ENCODE results near the gene CDH12.
A peak's percentile ranks its signal among the peaks of the same experiment; 100 is the strongest.
"Not testable (repeated sequence)": the region's sequence is repeated elsewhere in the genome, so short reads cannot be mapped to it uniquely, and the experiment has no call there.

Gene CDH12

DNA sequence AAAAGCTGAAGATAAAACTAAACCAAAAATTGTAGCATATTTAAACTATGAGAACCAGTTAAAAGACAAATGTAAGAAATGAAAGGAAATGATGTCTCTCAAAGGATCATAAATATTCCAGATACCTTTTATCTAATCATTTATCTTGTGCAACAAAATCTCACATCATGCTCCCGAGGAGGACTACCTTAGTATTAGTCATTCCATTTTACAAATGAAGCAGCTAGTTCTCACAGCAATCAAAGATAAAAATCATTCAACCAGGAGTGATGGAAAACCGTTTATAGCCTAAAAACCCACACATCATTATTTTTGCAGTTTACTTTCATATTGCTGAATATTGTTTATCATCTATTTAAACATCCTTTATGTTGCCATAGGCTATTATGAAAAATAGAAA lies 190.0 kb downstream of the CDH12 start:
- no peak for DNase-seq (ENCODE audit: insufficient read length, low spot score)
- no peak for FAIRE-seq

GRCh38 chr5:22662391-22662790 lies 190.8 kb downstream of the CDH12 start:
- FAIRE-seq (no peak), DNase-seq (ENCODE audit: insufficient read length, low spot score) (no peak)

DNA sequence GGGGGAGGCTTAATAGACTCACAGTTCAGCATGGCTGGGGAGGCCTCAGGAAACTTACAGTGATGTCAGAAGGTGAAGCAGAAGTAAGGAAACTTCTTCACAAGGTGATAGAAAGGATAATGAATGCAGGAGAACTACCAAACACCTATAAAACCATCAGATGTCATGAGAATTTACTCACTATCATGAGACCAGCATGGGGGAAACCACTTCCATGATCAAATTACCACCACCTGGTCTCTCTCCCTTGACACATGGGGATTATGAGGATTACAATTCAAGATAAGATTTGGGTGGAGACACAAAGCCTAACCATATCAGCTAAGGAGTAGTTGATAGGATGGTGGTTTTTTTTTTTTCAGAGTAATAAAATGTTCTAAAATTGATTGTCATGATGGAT lies 201.8 kb downstream of the CDH12 start:
- DNase-seq (ENCODE audit: insufficient read length, low spot score): no peak
- no peak for FAIRE-seq

GRCh38 chr5:22650511-22650910 lies 202.6 kb downstream of the CDH12 start:
- DNase-seq (ENCODE audit: insufficient read length, low spot score) (no peak), FAIRE-seq (no peak)

DNA sequence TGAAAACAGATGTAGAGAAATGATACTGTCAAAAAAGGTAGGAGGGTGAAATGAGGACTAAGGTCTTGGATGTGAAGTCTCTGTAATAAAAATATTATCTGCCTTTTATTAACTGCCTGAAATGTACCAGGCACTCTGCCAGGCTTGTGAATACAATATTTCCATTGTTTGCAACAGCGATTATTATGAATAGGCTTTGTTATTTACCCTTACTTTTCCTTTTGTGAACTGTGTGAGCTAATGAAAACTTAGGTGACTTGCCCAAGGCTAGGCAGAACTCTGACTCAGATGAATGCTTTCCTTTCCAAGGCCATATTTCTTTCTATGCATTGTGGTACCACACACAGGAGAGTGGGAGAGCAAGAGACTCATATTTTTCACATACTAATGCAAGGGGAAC lies 204.1 kb downstream of the CDH12 start:
- no peak for FAIRE-seq
- no peak for DNase-seq (ENCODE audit: insufficient read length, low spot score)

DNA sequence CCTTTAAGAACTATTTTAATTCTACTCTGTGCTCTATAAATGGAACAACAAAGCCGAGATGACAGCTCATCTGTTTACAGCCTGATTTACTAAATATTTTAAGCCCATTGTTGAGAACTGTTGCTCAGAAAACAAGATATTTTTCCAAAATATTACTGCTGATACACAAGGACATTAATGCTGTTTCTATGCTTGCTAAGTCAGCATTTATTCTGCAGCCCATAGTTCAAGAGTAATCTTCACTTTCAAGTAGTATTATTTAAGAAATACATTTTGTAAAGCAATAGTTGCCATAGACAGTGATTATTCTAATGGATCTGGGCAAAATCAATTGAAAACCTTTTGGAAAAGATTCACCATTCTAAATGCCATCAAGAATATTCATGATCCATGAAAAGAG lies 208.3 kb downstream of the CDH12 start:
- FAIRE-seq: no peak
- no peak for DNase-seq (ENCODE audit: insufficient read length, low spot score)

GRCh38 chr5:22643356-22643755 lies 209.8 kb downstream of the CDH12 start:
- DNase-seq (ENCODE audit: insufficient read length, low spot score): no peak
- FAIRE-seq: no peak

DNA sequence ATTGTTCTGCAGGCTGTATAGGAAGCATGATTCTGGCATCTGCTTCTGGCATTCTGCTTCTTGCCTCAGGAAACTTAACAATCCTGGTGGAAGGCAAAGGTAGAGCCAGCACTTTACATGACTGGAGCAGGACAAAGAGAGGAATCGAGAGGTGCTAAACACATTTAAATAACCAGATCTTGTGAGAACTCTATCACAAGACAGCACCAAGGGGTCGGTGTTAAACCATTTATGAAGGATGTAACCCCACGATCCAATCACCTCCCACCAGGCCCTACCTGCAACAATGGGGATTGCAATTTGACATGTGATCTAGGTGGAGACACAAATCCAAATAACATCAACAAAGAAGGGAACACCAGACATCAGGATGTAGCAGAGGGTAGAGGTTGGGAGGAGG lies 221.5 kb downstream of the CDH12 start:
- FAIRE-seq: no peak

GRCh38 chr5:22627029-22627428 lies 226.1 kb downstream of the CDH12 start:
- no peak for FAIRE-seq

More for the DNA sequence above, 221.5 kb downstream of the CDH12 start:
- no peak for DNase-seq (ENCODE audit: insufficient read length, low spot score)

GRCh38 chr5:22625451-22625850 lies 227.7 kb downstream of the CDH12 start:
- FAIRE-seq: no peak
- DNase-seq (ENCODE audit: insufficient read length, low spot score): no peak

More at GRCh38 chr5:22627029-22627428, 226.1 kb downstream of the CDH12 start:
- DNase-seq (ENCODE audit: insufficient read length, low spot score): no peak

DNA sequence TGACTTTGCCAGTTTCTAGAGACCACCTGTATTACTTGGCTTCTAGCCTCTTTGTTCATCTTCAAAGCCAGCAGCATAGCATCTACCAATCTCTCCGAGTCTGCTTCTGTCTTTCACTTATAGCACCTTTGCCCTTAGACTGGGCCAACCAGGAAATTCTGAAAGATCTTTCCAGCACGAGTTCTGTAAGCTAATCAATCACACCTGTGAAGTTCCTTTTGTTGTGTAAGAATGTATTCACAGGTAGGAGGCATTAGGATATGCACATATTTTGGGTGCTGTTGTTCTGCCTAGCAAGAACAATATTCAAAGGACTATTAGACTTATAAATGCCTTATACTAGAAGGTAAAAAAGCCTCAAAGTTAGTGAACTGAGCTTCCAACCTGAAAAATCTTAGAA lies 232.1 kb downstream of the CDH12 start:
- FAIRE-seq (no peak), DNase-seq (ENCODE audit: insufficient read length, low spot score) (no peak)

DNA sequence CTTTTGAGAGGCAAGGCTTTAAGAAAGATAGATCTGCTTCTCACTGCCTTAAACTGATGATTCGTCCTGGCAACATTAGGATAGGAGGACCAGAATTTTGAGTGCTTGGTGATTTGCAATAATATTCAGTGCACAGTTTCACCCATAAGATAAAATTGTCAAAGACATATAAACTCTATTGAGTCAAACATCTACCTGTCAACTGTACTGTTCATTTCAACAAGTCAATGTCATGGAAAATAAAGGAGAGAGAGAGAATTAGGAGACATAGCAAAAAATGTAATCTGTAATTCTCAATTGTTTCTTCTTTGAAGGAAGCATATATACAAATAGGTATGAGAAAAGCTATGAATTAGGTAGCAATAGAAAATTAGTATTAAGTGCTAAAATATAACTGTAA lies 237.2 kb downstream of the CDH12 start:
- no peak for DNase-seq (ENCODE audit: insufficient read length, low spot score)
- FAIRE-seq: no peak

- no peak for DNase-seq (ENCODE audit: insufficient read length, low spot score)
- FAIRE-seq: no peak
Observed at GRCh38 chr5:22614486-22615094, 238.6 kb downstream of the CDH12 start.

GRCh38 chr5:22612928-22613327 lies 240.2 kb downstream of the CDH12 start:
- FAIRE-seq: no peak
- no peak for DNase-seq (ENCODE audit: insufficient read length, low spot score)

- DNase-seq (ENCODE audit: insufficient read length, low spot score) (no peak), FAIRE-seq (no peak)
Observed at GRCh38 chr5:22611327-22611726, 241.8 kb downstream of the CDH12 start.

DNA sequence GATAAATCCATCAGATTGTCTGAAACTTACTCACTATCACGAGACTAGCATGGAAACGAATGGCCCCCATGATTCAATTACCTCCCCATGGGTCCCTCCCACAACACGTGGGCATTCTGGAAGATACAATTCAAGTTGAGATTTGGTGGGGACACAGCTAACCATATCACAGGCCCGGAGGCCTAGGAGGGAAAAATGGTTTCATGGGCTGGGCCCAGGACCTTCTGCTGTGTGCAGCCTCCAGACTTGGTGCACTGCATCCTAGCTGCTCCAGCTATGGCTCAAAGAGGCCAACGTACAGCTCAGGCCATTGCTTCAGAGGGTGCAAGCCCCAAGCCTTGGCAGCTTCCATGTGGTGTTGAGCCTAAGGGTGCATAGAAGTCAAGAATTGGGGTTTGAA lies 245.6 kb downstream of the CDH12 start:
- not testable (repeated sequence) for DNase-seq (ENCODE audit: insufficient read length, low spot score); FAIRE-seq

DNA sequence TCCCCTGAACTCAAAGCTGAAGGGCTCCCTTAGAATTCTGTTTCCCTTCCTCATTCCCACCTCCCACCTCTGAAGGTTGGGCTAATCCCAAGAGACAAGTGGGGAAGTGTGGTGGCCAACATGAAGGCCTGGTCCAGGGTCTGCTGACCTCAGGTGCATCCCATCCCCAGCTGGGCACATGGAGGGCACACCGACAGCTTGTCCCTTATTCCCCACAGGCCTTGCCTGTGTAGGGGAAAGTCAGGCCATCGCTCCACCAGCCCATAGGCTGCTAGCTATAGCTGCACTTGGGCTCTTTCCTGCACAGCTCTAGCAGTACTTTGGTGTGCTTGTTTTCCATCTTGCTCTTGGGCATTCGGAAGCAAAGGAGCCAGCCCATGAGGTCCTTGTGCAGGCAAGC lies 247.7 kb downstream of the CDH12 start:
- no peak for DNase-seq (ENCODE audit: insufficient read length, low spot score)
- FAIRE-seq: no peak

- DNase-seq (ENCODE audit: insufficient read length, low spot score): no peak
- FAIRE-seq: no peak
Observed at GRCh38 chr5:22604711-22605110, 248.4 kb downstream of the CDH12 start.

DNA sequence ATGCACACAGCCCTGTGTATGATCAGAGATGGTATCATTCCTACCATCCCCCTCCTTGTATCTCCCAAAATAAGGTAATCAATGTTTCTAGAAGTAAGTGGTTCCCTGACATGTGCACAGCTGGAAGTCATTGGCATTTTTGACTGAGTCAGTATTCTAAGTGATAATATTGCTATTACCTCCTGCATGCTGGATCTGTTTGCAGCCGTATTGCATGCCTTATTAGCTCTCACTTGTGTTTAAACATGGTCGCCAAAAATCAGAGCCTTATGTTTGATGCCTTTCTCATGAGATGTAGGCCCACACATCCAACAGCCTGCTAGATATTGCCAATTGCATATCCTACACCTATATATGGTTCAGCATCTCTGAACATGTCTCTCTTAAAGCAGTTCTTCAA lies 254.3 kb downstream of the CDH12 start:
- FAIRE-seq (no peak), DNase-seq (ENCODE audit: insufficient read length, low spot score) (no peak)

- FAIRE-seq (peak; percentile 23), DNase-seq (ENCODE audit: insufficient read length, low spot score) (peak; percentile 62)
Observed at GRCh38 chr5:22596404-22596970, 256.7 kb downstream of the CDH12 start.

- no peak for DNase-seq (ENCODE audit: insufficient read length, low spot score)
- peak; percentile 44 for FAIRE-seq
Observed at GRCh38 chr5:22594491-22594890, 258.7 kb downstream of the CDH12 start.

GRCh38 chr5:22593592-22593991 lies 259.6 kb downstream of the CDH12 start:
- no peak for FAIRE-seq

DNA sequence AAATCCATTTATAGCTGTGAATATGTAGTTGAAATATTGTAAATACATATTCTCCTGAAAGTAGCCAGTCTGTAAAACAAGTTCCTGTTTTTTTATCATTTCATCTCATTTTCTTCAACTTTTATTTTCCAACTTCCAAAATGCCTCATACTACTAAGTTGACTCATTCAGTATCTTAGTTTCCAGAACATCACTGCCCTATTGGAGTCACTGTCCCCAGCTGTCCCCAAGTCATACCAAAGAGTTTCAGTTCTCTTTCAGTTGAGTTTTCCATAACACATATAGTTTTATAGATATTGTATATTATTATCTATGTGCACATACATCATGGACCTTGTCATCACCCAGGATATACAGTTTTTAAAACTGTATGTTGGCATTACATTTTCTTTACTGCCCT lies 261.7 kb downstream of the CDH12 start:
- no peak for DNase-seq (ENCODE audit: insufficient read length, low spot score)
- FAIRE-seq: no peak

More at GRCh38 chr5:22593592-22593991, 259.6 kb downstream of the CDH12 start:
- no peak for DNase-seq (ENCODE audit: insufficient read length, low spot score)

Measured in HTR-8/SVneo (cell line).